Progenitor cell of endocrine pancreas (in vitro differentiated cells): ENCODE data around the gene IL1RAPL2. TPM values are rescaled to one million over a fixed set of nuclear protein-coding genes. Genes with fewer than 3 reads are reported as not detected.

Experiments used
- DNase-seq: peaks from one replicate; pipeline ENCODE4 v3.0.0; 2021; ENCODE audit warnings: low spot score; ENCODE audit not compliant: unreplicated experiment
- H3K27ac Mint-ChIP-seq: 2 replicates; pipeline ENCODE4 v1.8.0; 2021; ENCODE audit warnings: mild to moderate bottlenecking, moderate library complexity, mixed read lengths
- H3K27me3 Mint-ChIP-seq: 2 replicates; pipeline ENCODE4 v1.8.0; 2021; ENCODE audit warnings: mixed read lengths
- H3K36me3 Mint-ChIP-seq: 2 replicates; pipeline ENCODE4 v1.8.0; 2022; ENCODE audit warnings: mixed read lengths; ENCODE audit not compliant: insufficient read depth
- H3K4me1 Mint-ChIP-seq: 2 replicates; pipeline ENCODE4 v1.8.0; 2021; ENCODE audit warnings: low read depth, mixed read lengths
- H3K4me3 Mint-ChIP-seq: 2 replicates; pipeline ENCODE4 v1.8.0; 2021; ENCODE audit warnings: low read depth, mild to moderate bottlenecking, moderate library complexity, mixed read lengths
- H3K9me3 Mint-ChIP-seq: 2 replicates; pipeline ENCODE4 v1.8.0; 2021; ENCODE audit warnings: low read depth, mixed read lengths
- CTCF ChIP-seq: fragments of 200-600 bp; sonication (generic); IDR thresholded peaks from one replicate; pipeline ENCODE4 v1.5.0; 2021; ENCODE audit warnings: antibody characterized with exemption, mild to moderate bottlenecking; ENCODE audit not compliant: unreplicated experiment
- total RNA-seq: library from RNA; stranded (reverse); gene quantifications from 2 replicates; pipeline ENCODE4 v1.2.1, GENCODE V29; 2021

The IL1RAPL2 gene
- total RNA-seq, 1 donor from 2014 or later: 0.91 TPM

GRCh38 chrX:105462186-105462585 lies 896.2 kb downstream of the IL1RAPL2 start:
- H3K4me3 Mint-ChIP-seq: no peak overlapping the region
- H3K36me3 Mint-ChIP-seq: no peaks in the 10 kb centered on the region

GRCh38 chrX:105463473-105463872 lies 897.5 kb downstream of the IL1RAPL2 start:
- Mint-ChIP-seq H3K9me3 (peaks cover 10% of the 10 kb centered on the region), H3K27me3 (no peaks in the 10 kb centered on the region), H3K4me3 (no peak overlapping the region), H3K36me3 (no peaks in the 10 kb centered on the region), H3K4me1 (peaks cover 7% of the 10 kb centered on the region), H3K27ac (no peak overlapping the region)
- DNase-seq: no peak
- no peak for TF ChIP-seq CTCF

More at GRCh38 chrX:105462186-105462585, 896.2 kb downstream of the IL1RAPL2 start:
- no peak for TF ChIP-seq CTCF
- peaks cover 7% of the 10 kb centered on the region for H3K4me1 Mint-ChIP-seq
- H3K27me3 Mint-ChIP-seq: no peaks in the 10 kb centered on the region
- no peak for DNase-seq
- H3K27ac Mint-ChIP-seq: no peak overlapping the region
- H3K9me3 Mint-ChIP-seq: peaks cover 17% of the 10 kb centered on the region

- Mint-ChIP-seq H3K9me3 (peaks cover 14% of the 10 kb centered on the region), H3K27me3 (no peaks in the 10 kb centered on the region), H3K36me3 (no peaks in the 10 kb centered on the region), H3K27ac (no peak overlapping the region), H3K4me3 (no peak overlapping the region), H3K4me1 (peaks cover 7% of the 10 kb centered on the region)
- TF ChIP-seq CTCF: no peak
- no peak for DNase-seq
These were observed 898.6 kb downstream of the IL1RAPL2 start for GRCh38 chrX:105464618-105465017.

- Mint-ChIP-seq H3K36me3 (no peaks in the 10 kb centered on the region), H3K27me3 (no peaks in the 10 kb centered on the region), H3K27ac (no peak overlapping the region), H3K4me1 (peaks cover 2% of the 10 kb centered on the region), H3K9me3 (peaks cover 14% of the 10 kb centered on the region), H3K4me3 (no peak overlapping the region)
- DNase-seq: no peak
- TF ChIP-seq CTCF: no peak
These were observed 902.7 kb downstream of the IL1RAPL2 start for GRCh38 chrX:105468741-105469140.

- Mint-ChIP-seq H3K4me3 (no peak overlapping the region), H3K36me3 (no peaks in the 10 kb centered on the region), H3K9me3 (peaks cover 17% of the 10 kb centered on the region), H3K4me1 (peaks cover 7% of the 10 kb centered on the region), H3K27me3 (no peaks in the 10 kb centered on the region), H3K27ac (no peak overlapping the region)
- TF ChIP-seq CTCF: no peak
- no peak for DNase-seq
These were observed 905.6 kb downstream of the IL1RAPL2 start for GRCh38 chrX:105471597-105471996.
